Hematopoietic multipotent progenitor cell (in vitro differentiated cells): ENCODE data around the gene ZNF648. TPM values are rescaled to one million over a fixed set of nuclear protein-coding genes. Genes with fewer than 3 reads are reported as not detected.
A peak's percentile ranks its signal among the peaks of the same experiment; 100 is the strongest.
"Not testable (repeated sequence)": the region's sequence is repeated elsewhere in the genome, so short reads cannot be mapped to it uniquely, and the experiment has no call there.

ENCODE experiments used
- DNase-seq, 3 donors: peaks; one replicate each; pipeline ENCODE4 v3.0.0-alpha.2; 2011 to 2015; ENCODE audit warnings: low read depth in 2 of 3, low spot score in 2 of 3
- total RNA-seq: library from RNA; depleted of rRNA; stranded (reverse); fragments of >200 nt; gene quantifications from one replicate; pipeline ENCODE4 v1.2.3, GENCODE V29; 2012

ZNF648 gene
- total RNA-seq, 1 donor = under 0.01 TPM

GRCh38 chr1:182029379-182030331 lies 31.9 kb downstream of the ZNF648 start:
- peak; percentile 90 to 99 (median 98) for DNase-seq

GRCh38 chr1:182029002-182029378 lies 32.5 kb downstream of the ZNF648 start:
- DNase-seq = no peak

- DNase-seq = no peak
Observed at GRCh38 chr1:182015360-182015759, 46.2 kb downstream of the ZNF648 start.

GRCh38 chr1:182010800-182011370 lies 50.6 kb downstream of the ZNF648 start:
- DNase-seq = not testable (repeated sequence)

- DNase-seq = not testable (repeated sequence)
Observed at GRCh38 chr1:182005398-182005797, 56.1 kb downstream of the ZNF648 start.

- no peak for DNase-seq
Observed at GRCh38 chr1:182004601-182005000, 56.9 kb downstream of the ZNF648 start.
